Transverse colon (tissue), 3 donors: Measurements from ENCODE around the gene ERFE.

Experiments
- CTCF ChIP-seq, 5 experiments: fragments of 200-600 bp in 3 of 5; fragments of 450-650 bp in 2 of 5; sonication (generic) in 3 of 5; IDR thresholded peaks; 1 replicate in 2 of 5; 2 replicates in 3 of 5; pipeline ENCODE4 v1.5.1; 2016 to 2017; ENCODE audit warnings: antibody characterized with exemption in 5 of 5, inconsistent platforms in 3 of 5, mild to moderate bottlenecking in 2 of 5, moderate library complexity in 1 of 5
- POLR2A ChIP-seq: fragments of 450-650 bp; IDR thresholded peaks from one replicate; pipeline ENCODE4 v1.6.1; 2016; ENCODE audit warnings: antibody characterized with exemption, mild to moderate bottlenecking, moderate library complexity

GRCh38 chr2:238176613-238177012 is 17.8 kb downstream of the ERFE start:
- TF ChIP-seq CTCF (IDR thresholded peaks at IDR 0.05) (no peak), POLR2A (no peak)
